Esophagus muscularis mucosa (tissue), 4 donors: Measurements from ENCODE around the gene ACTRT3. TPM values are rescaled to one million over a fixed set of nuclear protein-coding genes. Genes with fewer than 3 reads are reported as not detected.
"Not testable (repeated sequence)": the region's sequence is repeated elsewhere in the genome, so short reads cannot be mapped to it uniquely, and the experiment has no call there.

Source experiments
- DNase-seq: peaks from one replicate; pipeline ENCODE4 v3.0.0-alpha.2; 2017; ENCODE audit errors: extremely low spot score
- H3K27ac ChIP-seq, 4 donors: fragments of 200-600 bp; sonication (generic); replicated peaks in 1 of 4; 1 replicate in 3 of 4; 2 replicates in 1 of 4; pipeline ENCODE4 v1.5.1; 2016 to 2019; ENCODE audit warnings: mild to moderate bottlenecking in 1 of 4
- H3K27me3 ChIP-seq, 4 donors: fragments of 200-600 bp; sonication (generic); one replicate each; pipeline versions ENCODE4 v1.5.1 to v1.6.0; 2016 to 2019
- H3K36me3 ChIP-seq, 4 donors: fragments of 200-600 bp; sonication (generic); one replicate each; pipeline ENCODE4 v1.5.1; 2016 to 2019
- H3K4me1 ChIP-seq, 4 donors: fragments of 200-600 bp; sonication (generic); one replicate each; pipeline ENCODE4 v1.5.1; 2016 to 2019
- H3K4me3 ChIP-seq, 4 donors: fragments of 200-600 bp; sonication (generic); 1 replicate in 2 of 4; 2 replicates in 2 of 4; pipeline ENCODE4 v1.5.1; 2016 to 2019; ENCODE audit warnings: mild to moderate bottlenecking in 4 of 4, moderate library complexity in 1 of 4
- H3K9me3 ChIP-seq, 4 donors: fragments of 200-600 bp; sonication (generic); 1 replicate in 3 of 4; 2 replicates in 1 of 4; pipeline ENCODE4 v1.5.1; 2016 to 2019
- EP300 ChIP-seq: sonication (generic); formaldehyde crosslinking; IDR thresholded peaks from one replicate; pipeline ENCODE4 v1.6.1; 2017; ENCODE audit warnings: antibody characterized with exemption
- POLR2A ChIP-seq: fragments of 450-650 bp; IDR thresholded peaks from one replicate; pipeline ENCODE4 v1.6.1; 2017; ENCODE audit warnings: antibody characterized with exemption, moderate library complexity, mild to moderate bottlenecking, low read depth
- POLR2AphosphoS5 ChIP-seq, 2 donors: sonication (generic); formaldehyde crosslinking; IDR thresholded peaks; one replicate each; pipeline ENCODE4 v1.6.1; 2017; ENCODE audit warnings: antibody characterized with exemption in 2 of 2
- WGBS: methylation state at CpG from one replicate; pipeline ENCODE4 v1.1.5; 2018; 5-methylcytosine and 5-hydroxymethylcytosine counted together
- intact Hi-C: fragments of 100-400 bp; cut with DNase I; formaldehyde crosslinking; loops from one replicate; pipeline ENCODE4 v1.15.1; 2023
- small RNA-seq, 3 donors: library from RNA; depleted of rRNA; stranded (forward); fragments of <200 nt; gene quantifications; one replicate each; pipeline ENCODE3, GENCODE V24; 2016
- total RNA-seq, 4 donors: library from RNA; depleted of rRNA; stranded (reverse); fragments of >200 nt; gene quantifications; one replicate each; pipeline versions ENCODE4 v1.1.0 to v1.2.1, GENCODE V29; 2016
- TF ChIP-seq, protein P1 (sequence below), 3 experiments: fragments of 200-600 bp in 2 of 3; fragments of 450-650 bp in 1 of 3; sonication (generic) in 2 of 3; IDR thresholded peaks; one replicate each; pipeline ENCODE4 v1.5.1; 2017 to 2019; ENCODE audit warnings: antibody characterized with exemption in 3 of 3, mild to moderate bottlenecking in 2 of 3, moderate library complexity in 1 of 3

ACTRT3 gene
- total RNA-seq, 4 donors from 2014 or later: 2.7 to 4.5 (median 4.3) TPM

DNA sequence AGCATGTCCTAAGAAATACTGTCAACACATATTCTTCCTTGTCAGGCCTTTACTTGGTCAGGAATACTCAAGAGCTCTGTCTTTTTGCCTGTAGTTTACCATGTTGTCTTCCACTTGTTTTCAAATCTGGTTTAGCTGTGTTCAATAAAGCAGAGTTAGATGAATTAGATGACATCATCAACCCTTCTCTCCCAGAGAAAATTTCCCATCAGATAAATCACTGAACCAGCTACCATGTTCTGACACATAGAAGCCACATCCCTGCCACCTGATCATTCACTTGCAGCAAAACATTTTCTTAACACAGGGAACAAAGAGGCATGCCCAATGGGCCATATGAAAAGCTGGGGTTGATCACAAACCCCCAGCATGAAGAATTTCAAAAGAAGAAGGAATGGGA, 46.6 kb downstream of the ACTRT3 start:
- no peaks in the 10 kb centered on the region for H3K27me3 ChIP-seq
- TF ChIP-seq, protein P1, sequence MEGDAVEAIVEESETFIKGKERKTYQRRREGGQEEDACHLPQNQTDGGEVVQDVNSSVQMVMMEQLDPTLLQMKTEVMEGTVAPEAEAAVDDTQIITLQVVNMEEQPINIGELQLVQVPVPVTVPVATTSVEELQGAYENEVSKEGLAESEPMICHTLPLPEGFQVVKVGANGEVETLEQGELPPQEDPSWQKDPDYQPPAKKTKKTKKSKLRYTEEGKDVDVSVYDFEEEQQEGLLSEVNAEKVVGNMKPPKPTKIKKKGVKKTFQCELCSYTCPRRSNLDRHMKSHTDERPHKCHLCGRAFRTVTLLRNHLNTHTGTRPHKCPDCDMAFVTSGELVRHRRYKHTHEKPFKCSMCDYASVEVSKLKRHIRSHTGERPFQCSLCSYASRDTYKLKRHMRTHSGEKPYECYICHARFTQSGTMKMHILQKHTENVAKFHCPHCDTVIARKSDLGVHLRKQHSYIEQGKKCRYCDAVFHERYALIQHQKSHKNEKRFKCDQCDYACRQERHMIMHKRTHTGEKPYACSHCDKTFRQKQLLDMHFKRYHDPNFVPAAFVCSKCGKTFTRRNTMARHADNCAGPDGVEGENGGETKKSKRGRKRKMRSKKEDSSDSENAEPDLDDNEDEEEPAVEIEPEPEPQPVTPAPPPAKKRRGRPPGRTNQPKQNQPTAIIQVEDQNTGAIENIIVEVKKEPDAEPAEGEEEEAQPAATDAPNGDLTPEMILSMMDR (IDR thresholded peaks at IDR 0.05): no peak
- no peak for TF ChIP-seq POLR2AphosphoS5 (IDR thresholded peaks at IDR 0.05)
- no peak for TF ChIP-seq EP300
- no peak for TF ChIP-seq POLR2A
- intact Hi-C loops: no loop called here
- H3K36me3 ChIP-seq: no peaks in the 10 kb centered on the region
- no peak overlapping the region for H3K27ac ChIP-seq
- no peaks in the 10 kb centered on the region for H3K9me3 ChIP-seq
- no peak overlapping the region for H3K4me3 ChIP-seq
- no peak for DNase-seq
- H3K4me1 ChIP-seq: no peaks in the 10 kb centered on the region

DNA sequence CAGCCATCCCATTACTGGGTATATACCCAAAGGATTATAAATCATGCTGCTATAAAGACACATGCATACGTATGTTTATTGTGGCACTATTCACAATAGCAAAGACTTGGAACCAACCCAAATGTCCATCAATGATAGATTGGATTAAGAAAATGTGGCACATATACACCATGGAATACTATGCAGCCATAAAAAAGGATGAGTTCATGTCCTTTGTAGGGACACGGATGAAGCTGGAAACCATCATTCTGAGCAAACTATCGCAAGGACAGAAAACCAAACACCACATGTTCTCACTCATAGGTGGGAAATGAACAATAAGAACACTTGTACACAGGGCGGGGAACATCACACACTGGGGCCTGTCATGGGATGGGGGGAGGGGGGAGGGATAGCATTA, 50.9 kb downstream of the ACTRT3 start:
- intact Hi-C loops, DNase-seq, H3K27me3 ChIP-seq, H3K9me3 ChIP-seq, H3K4me1 ChIP-seq, H3K36me3 ChIP-seq, H3K27ac ChIP-seq, H3K4me3 ChIP-seq: not testable (repeated sequence)
- WGBS: 91% methylated on average over 4 of the region's 4 CpGs

Small RNA genes lying within 50 kb of the gene (small RNA-seq; reads per million reads assigned to genes)
- gene RNU6-637P: 0 reads per million in 3 donors

Other genes starting within 250 kb of the ACTRT3 start
- gene MECOM, start 105.8 kb downstream of the ACTRT3 start, total RNA-seq: 10 to 100 TPM; 11.7 to 19.1 (median 13.6) TPM
- 10 to 100 TPM; 19.1 to 93.6 (median 63.7) TPM for gene TERC, start 4.5 kb downstream of the ACTRT3 start, total RNA-seq
- 10 to 100 TPM; 11.7 to 15.7 (median 14.7) TPM for gene MYNN, start 3.8 kb upstream of the ACTRT3 start, total RNA-seq
- gene LRRIQ4, start 43.3 kb upstream of the ACTRT3 start, total RNA-seq: under 1 TPM in 1 of 4 donors, not detected in 3; 0.23 TPM
- gene LRRC34, start 43.3 kb upstream of the ACTRT3 start, total RNA-seq: 1 to 10 TPM; 2.0 to 2.9 (median 2.2) TPM
- gene LRRC31, start 100.4 kb upstream of the ACTRT3 start, total RNA-seq: not detected
- not detected for gene SAMD7, start 142.0 kb upstream of the ACTRT3 start, total RNA-seq
- 10 to 100 TPM; 65.6 to 71.8 (median 69.3) TPM for gene SEC62, start 197.2 kb upstream of the ACTRT3 start, total RNA-seq